Activated CD8-positive, alpha-beta memory T cell treated with anti-CD3 and anti-CD28 coated beads for 36 hours (primary cell): ENCODE results near the gene CDH24. TPM values are rescaled to one million over a fixed set of nuclear protein-coding genes. Genes with fewer than 3 reads are reported as not detected.

ENCODE experiments used
- CTCF ChIA-PET: fragments of 350-600 bp; sonication (Branson Sonifier 250); formaldehyde crosslinking; loops from one replicate; lab custom pipeline; 2021; ENCODE audit warnings: antibody characterized with exemption; lab: Charles Lee
- POLR2A ChIA-PET: fragments of 350-600 bp; sonication (Branson Sonifier 250); formaldehyde crosslinking; loops from one replicate; lab custom pipeline; 2021; ENCODE audit warnings: antibody characterized with exemption; lab: Charles Lee
- total RNA-seq, 2 experiments: library from RNA; stranded (reverse); gene quantifications; one replicate each; pipeline ENCODE4 v1.2.3, GENCODE V29; 2021

Gene CDH24
- total RNA-seq, 2 experiments from 2014 or later, result 0.53 to 0.82 TPM

DNA sequence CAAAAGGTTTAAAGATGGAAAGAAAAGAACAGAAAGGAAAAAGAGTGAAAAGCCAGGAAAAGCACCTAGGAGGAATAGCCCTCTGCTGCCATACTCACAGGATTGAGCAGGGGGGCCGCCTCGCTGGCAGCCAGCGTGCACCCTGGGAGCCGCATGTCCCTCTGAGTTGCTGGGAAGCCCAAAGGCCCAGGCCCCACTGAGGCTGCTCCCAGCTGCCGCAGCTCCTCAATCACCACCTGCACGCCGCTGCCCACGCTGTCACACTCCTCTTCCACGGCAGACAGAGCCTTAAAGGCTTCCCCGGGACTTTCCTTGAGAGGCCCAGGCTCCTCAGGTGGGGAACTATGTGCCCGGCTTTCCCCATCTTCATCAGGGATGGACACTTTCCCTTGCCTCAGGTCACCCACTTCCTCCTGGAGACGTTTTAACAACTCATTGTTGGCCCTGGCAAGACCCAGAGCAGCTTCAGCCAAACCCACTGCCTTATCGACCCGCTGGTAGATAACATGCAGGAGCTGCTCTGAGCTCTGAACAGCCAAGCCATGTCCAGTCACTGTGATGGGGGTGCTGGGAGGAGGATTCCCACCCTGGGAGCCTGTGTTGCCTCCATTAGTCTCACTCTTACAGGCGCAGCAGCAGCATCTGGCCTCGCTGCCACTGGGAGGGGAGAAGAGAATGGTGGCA lies 58.8 kb downstream of the CDH24 start:
- POLR2A ChIA-PET, result interaction anchor here (1.5 kb wide), 1 partner anchor 9 kb away, joined by 3 read pairs; no protein-coding TSS in a partner anchor
- CTCF ChIA-PET, result interaction anchor here (1.1 kb wide), 1 partner anchor 41 kb away, joined by 3 read pairs; no protein-coding TSS in a partner anchor

GRCh38 chr14:22997676-22998323 lies 59.5 kb downstream of the CDH24 start:
- ChIA-PET POLR2A (interaction anchor here (0.6 to 1.5 kb wide), 2 partner anchors 9 to 71 kb away, joined by 3 to 5 read pairs; no protein-coding TSS in a partner anchor), CTCF (interaction anchor here (1.1 kb wide), 1 partner anchor 42 kb away, joined by 3 read pairs; no protein-coding TSS in a partner anchor)

Other genes with a start within 250 kb of the CDH24 start
- gene SLC7A7, start 242.1 kb downstream of the CDH24 start, total RNA-seq, result under 1 TPM; 0.21 to 0.38 TPM
- gene MRPL52, start 227.6 kb downstream of the CDH24 start, total RNA-seq, result 100 to 1,000 TPM; 170 to 179 TPM
- 1 to 10 TPM in 1 of 2 experiments, under 1 TPM in 1; 0.76 to 1.8 TPM for gene MMP14, start 220.9 kb downstream of the CDH24 start, total RNA-seq
- 10 to 100 TPM; 28.1 to 28.5 TPM for gene LRP10, start 185.8 kb downstream of the CDH24 start, total RNA-seq
- under 1 TPM in 1 of 2 experiments, not detected in 1; 0.11 TPM for gene REM2, start 174.3 kb downstream of the CDH24 start, total RNA-seq
- gene RBM23, start 138.4 kb downstream of the CDH24 start, total RNA-seq, result 10 to 100 TPM; 69.7 to 72.1 TPM
- gene PRMT5, start 128.1 kb downstream of the CDH24 start, total RNA-seq, result 100 to 1,000 TPM; 204 to 205 TPM
- 10 to 100 TPM; 46.5 to 49.2 TPM for gene HAUS4, start 100.4 kb downstream of the CDH24 start, total RNA-seq
- 1 to 10 TPM in 1 of 2 experiments, under 1 TPM in 1; 0.96 to 1.2 TPM for gene AJUBA, start 75.0 kb downstream of the CDH24 start, total RNA-seq
- gene C14orf93, start 47.4 kb downstream of the CDH24 start, total RNA-seq, result 1 to 10 TPM; 7.0 to 8.9 TPM
- gene PSMB5, start 22.6 kb downstream of the CDH24 start, total RNA-seq, result 100 to 1,000 TPM; 176 to 182 TPM
- gene PSMB11, start 15.3 kb downstream of the CDH24 start, total RNA-seq, result not detected
- gene ACIN1, start 37.6 kb upstream of the CDH24 start, total RNA-seq, result 100 to 1,000 TPM; 190 to 191 TPM
- gene C14orf119, start 38.0 kb upstream of the CDH24 start, total RNA-seq, result 10 to 100 TPM; 51.6 to 56.5 TPM
- not detected for gene CIROP, start 47.5 kb upstream of the CDH24 start, total RNA-seq
- gene CEBPE, start 61.7 kb upstream of the CDH24 start, total RNA-seq, result under 1 TPM; 0.19 to 0.21 TPM
- gene SLC7A8, start 126.1 kb upstream of the CDH24 start, total RNA-seq, result under 1 TPM; 0.40 to 0.86 TPM
- not detected for gene RNF212B, start 180.4 kb upstream of the CDH24 start, total RNA-seq
- 10 to 100 TPM; 13.7 to 15.6 TPM for gene HOMEZ, start 228.6 kb upstream of the CDH24 start, total RNA-seq
- 10 to 100 TPM; 16.2 to 18.8 TPM for gene PPP1R3E, start 245.3 kb upstream of the CDH24 start, total RNA-seq
- gene BCL2L2, start 249.3 kb upstream of the CDH24 start, total RNA-seq, result under 1 TPM; 0.69 to 0.99 TPM